ENCODE data around the gene ALOX15B. TPM values are rescaled to one million over a fixed set of nuclear protein-coding genes. Genes with fewer than 3 reads are reported as not detected.

The ALOX15B gene
- total and polyA plus RNA-seq, 4 donors, result 0.16 to 1.0 (median 0.56) TPM

GRCh38 chr17:8006836-8007680 lies 31.8 kb upstream of the ALOX15B start:
- no peaks in the 10 kb centered on the region for H3K9me3 ChIP-seq (ENCODE audit: control insufficient read depth in 4 of 4, low read length in 3 of 4)
- peaks cover 2 to 14% (median 8%) of the 10 kb centered on the region in 4 donors for H3K27me3 ChIP-seq (ENCODE audit: control insufficient read depth in 4 of 4, insufficient read depth in 4 of 4, low read length in 3 of 4)
- 67% methylated on average over 14 of the region's 14 CpGs for WGBS
- no peaks in the 10 kb centered on the region for H3K36me3 ChIP-seq (ENCODE audit: control insufficient read depth in 4 of 4, insufficient read depth in 3 of 4, low read depth in 1 of 4, low read length in 3 of 4)
- no peak overlapping the region for H3K4me3 ChIP-seq (ENCODE audit: low read depth in 1 of 3, low read length in 3 of 3)
- TF ChIP-seq SP1 (IDR thresholded peaks at IDR 0.05) (no peak), CTCF (IDR thresholded peaks at IDR 0.05; ENCODE audit: low read depth, low read length, missing input control) (no peak), HNF4G (IDR thresholded peaks at IDR 0.05) (no peak), ZBTB33 (IDR thresholded peaks at IDR 0.05) (no peak), FOXA2 (IDR thresholded peaks at IDR 0.05) (no peak)
- no peak for DNase-seq (ENCODE audit: low spot score)
- no peak overlapping the region for H3K27ac ChIP-seq (ENCODE audit: low read depth in 1 of 2, low read length in 2 of 2)
- no peak overlapping the region for H3K9ac ChIP-seq (ENCODE audit: low read depth in 1 of 2, low read length in 2 of 2)
- peaks cover 0 to 15% (median 10%) of the 10 kb centered on the region in 4 donors for H3K4me1 ChIP-seq (ENCODE audit: control insufficient read depth in 4 of 4, insufficient read depth in 4 of 4, low read length in 3 of 4)

- Histone ChIP-seq H3K9ac (ENCODE audit: low read depth in 1 of 2, low read length in 2 of 2) (no peak overlapping the region), H3K4me3 (ENCODE audit: low read depth in 1 of 3, low read length in 3 of 3) (no peak overlapping the region), H3K36me3 (ENCODE audit: control insufficient read depth in 4 of 4, insufficient read depth in 3 of 4, low read depth in 1 of 4, low read length in 3 of 4) (no peaks in the 10 kb centered on the region), H3K9me3 (ENCODE audit: control insufficient read depth in 4 of 4, low read length in 3 of 4) (no peaks in the 10 kb centered on the region), H3K27me3 (ENCODE audit: control insufficient read depth in 4 of 4, insufficient read depth in 4 of 4, low read length in 3 of 4) (peaks cover 2 to 11% (median 8%) of the 10 kb centered on the region in 4 donors), H3K27ac (ENCODE audit: low read depth in 1 of 2, low read length in 2 of 2) (no peak overlapping the region), H3K4me1 (ENCODE audit: control insufficient read depth in 4 of 4, insufficient read depth in 4 of 4, low read length in 3 of 4) (peaks cover 0 to 7% (median 4%) of the 10 kb centered on the region in 4 donors)
- WGBS, result 91% methylated on average over 5 of the region's 5 CpGs
- no peak for DNase-seq (ENCODE audit: low spot score)
- TF ChIP-seq TAF1 (conservative IDR thresholded peaks at IDR 0.05) (no peak), MAX (IDR thresholded peaks at IDR 0.05) (no peak), GABPA (IDR thresholded peaks at IDR 0.05 in 1 of 2, conservative IDR thresholded peaks at IDR 0.05 in 1 of 2) (no peak), JUND (IDR thresholded peaks at IDR 0.05) (no peak), REST (IDR thresholded peaks at IDR 0.05) (no peak), SP1 (IDR thresholded peaks at IDR 0.05) (no peak), EGR1 (IDR thresholded peaks at IDR 0.05; ENCODE audit: low read depth in 2 of 2) (no peak), RXRA (IDR thresholded peaks at IDR 0.05) (no peak), CTCF (IDR thresholded peaks at IDR 0.05; ENCODE audit: low read depth, low read length, missing input control) (no peak)
These were observed 31.0 kb upstream of the ALOX15B start for GRCh38 chr17:8007836-8008235.

Measured in liver (tissue), 9 donors.